HG02840 (cell line): ENCODE results near the gene PYGL.
"Not testable (repeated sequence)": the region's sequence is repeated elsewhere in the genome, so short reads cannot be mapped to it uniquely, and the experiment has no call there.

ENCODE experiments used
- ATAC-seq: cut with Tn5 transposase; IDR thresholded peaks from one replicate; pipeline ENCODE4 v1.9.1; 2021; ENCODE audit warnings: mild to moderate bottlenecking, moderate library complexity, moderate number of reproducible peaks; ENCODE audit not compliant: unreplicated experiment, low FRiP score

PYGL gene

DNA sequence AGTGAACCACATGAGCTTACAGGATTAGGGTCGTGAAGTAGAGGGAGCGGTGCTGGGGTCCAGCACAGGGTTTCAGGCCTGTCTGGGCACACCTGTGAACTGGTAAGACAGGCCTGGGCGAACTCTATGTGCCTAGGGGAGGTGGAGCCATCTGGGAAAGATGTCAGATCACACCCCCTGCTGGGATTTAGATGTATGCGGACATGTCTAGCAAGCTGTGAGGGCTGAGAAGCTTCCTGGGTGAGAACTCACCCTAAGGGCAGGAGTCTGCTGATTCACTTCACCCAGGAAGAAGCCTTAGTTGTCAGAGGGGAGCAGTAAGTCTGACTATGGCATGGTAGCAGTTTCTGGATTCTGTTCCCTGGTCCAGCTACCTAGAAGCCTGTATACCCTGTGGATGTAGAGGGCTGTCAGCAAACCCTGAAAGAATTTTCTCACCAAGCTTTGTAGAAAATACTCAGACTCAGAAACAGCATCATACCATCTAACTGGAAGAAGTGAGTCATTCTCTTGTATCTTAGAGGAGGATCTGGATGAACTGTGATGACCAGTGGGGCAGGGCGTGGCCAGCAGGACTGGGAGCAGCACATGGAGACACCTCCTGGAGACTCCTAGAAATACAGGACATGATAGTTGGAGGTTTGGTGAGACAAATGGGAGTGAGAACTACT lies 11.2 kb upstream of the PYGL start:
- ATAC-seq, result no peak

DNA sequence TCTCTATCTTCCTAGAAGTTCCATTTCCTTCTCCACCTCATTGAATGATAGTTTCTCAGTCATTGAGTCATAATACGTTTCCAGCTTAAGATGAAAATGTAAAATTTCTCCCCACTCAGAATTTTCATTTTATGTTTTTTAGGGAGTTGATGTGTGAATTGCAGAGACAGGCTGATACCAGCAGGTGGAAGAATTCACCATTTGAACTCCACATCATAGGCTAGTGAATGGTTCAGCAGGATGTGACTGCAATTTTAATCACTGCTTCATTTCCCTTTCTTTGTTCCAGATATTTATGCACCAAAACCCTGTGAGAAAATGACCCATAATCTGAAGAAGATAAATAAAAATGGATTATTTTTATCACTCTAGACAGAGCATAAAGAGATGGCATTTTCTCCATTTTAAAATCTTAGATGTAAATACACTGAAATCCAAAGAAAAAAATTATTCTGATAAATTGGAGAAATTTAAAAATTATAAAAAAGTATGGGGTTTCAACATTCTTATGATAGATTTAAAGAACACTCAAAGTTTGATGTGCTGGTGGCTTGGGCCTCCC lies 10.6 kb upstream of the PYGL start:
- ATAC-seq, result no peak

DNA sequence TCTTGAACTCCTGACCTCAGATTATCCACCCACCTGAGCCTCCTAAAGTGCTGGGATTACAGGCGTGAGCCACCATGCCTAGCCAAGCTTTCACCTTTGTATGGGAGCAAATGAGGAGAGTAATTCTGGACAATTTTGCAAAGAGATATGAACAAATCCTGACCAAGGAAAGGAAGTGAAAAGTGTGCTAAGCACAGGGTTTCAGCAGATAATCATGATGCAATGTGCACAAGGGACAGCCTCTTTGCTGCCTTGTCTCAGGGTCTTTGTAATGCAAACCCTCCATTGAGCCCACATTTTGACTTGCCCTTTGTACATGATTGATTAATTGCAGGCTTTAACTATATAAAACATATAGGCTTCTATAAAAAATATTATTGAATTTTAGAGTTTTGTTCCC lies 9.2 kb upstream of the PYGL start:
- ATAC-seq, result no peak

DNA sequence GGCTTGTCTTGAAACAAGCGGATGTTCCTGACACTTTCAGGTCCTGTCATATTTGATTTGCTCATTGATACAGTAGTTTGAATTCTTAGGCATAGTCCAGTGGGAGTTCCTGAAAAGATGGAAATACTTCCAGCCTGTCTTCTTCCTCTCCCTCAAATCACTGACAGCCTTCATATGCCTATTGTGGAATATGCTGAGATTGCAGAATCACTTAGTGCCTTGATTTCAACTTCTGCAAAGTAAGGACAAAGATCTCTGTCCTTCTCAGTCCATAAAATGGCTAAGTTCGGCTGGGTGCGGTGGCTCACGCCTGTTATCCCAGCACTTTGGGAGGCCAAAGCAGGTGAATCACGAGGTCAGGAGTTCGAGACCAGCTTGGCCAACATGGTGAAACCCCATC lies 6.7 kb upstream of the PYGL start:
- ATAC-seq, result no peak

DNA sequence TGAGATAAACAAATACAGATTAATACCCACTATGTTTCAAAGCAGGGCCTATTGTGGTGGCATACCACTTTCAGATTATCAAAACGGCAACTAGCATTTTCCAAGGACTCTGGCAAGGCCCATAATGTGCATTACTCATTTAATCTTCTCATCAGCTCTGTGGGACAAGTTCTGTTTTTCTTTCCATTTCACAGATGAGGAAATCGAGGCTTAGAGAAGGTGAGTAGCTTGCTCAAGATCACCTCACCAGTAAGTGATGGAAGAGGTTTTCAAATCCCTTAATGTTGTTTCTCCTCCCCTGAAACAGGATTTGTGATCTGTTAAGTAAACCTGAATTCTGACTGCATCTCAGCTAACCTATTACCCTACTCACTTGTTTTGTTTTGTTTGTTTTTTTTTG lies 3.9 kb upstream of the PYGL start:
- no peak for ATAC-seq

DNA sequence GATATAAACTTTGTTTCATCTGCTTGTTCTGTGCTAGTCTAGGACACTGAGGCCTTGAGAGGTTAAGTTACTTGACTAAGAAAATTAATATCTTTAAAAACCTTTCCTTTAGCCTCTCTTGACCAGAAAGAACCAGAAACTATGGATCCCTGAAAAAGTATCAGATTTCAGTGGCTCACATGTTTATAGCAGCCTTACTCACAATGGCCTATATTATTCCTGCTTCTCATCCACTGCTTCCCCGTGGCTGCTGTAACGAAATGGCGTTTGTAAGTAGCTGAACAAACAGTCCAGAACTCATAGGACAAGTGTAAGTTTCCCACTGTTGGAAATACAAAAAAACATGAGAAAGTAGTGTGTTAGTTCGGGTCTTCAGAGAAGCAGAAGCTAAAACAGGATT lies 3.2 kb upstream of the PYGL start:
- no peak for ATAC-seq

DNA sequence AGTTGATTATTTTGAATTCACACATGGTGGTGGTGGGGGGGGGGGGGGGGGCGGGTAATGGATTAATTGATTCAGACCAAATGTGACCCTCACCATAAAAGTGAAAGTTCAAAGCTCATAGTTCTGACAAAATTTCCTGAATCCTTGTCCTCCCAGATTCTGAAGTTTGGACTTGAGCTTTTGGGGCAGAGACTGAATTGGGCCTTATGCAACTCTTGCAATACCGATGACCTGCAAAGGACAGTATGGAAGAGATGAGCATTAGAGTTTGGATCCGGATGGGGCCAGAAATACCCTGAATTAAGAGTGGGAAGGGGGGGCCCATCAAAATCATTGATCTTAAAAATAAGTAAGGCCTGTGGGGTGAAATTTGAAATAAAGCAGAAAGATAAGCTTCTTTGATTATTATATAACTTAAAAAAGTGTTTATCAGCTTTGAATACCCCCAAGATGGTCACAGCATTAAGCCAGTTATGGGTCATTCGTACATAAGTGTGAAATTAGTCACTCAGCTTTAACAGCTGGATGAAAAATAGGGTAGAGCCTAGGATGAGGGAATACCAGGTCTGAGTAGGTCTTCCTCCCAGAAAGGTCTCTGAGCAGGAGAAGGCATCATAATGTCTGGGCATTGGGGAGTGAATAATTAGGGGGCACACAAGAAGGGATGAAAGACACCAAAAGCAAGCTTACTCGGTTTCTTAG lies 2.1 kb upstream of the PYGL start:
- ATAC-seq, result no peak

DNA sequence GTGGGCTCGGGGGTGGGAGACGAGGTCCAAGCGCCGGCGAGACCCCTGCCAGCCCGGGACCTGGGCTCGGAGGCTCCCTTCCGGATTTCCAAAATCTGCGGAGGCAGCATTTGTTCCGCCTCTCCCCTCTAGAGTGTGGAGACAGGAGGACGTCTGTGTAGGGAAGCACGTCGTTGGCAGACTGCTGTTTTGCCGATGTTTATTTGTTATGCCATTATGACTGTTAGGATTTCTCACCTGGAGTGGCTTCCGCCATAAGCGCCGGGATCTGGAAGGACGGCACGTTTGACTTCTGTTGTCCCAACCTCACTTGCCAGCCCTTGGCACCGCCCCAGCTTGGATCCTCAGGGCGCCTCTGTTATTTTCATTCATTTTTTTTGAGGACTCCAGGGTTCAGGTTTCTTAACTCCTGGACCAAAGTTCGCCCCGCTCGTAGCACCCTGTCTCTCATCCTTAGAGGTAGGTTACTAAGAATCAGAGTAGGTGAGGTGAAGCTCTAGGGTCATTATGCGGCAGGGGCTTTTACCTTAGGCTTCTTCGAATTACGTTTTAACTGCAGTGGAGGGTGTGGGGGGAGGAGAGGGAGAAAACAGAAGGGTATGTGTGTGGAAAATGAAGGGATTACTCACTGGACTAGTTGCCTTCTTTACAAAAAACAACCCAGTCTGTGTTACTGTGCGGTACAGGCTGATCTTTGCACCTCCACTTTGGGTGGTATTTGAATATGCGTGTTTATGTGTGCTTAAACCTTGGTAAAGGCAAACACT lies 547 bp upstream of the PYGL start:
- ATAC-seq, result no peak

DNA sequence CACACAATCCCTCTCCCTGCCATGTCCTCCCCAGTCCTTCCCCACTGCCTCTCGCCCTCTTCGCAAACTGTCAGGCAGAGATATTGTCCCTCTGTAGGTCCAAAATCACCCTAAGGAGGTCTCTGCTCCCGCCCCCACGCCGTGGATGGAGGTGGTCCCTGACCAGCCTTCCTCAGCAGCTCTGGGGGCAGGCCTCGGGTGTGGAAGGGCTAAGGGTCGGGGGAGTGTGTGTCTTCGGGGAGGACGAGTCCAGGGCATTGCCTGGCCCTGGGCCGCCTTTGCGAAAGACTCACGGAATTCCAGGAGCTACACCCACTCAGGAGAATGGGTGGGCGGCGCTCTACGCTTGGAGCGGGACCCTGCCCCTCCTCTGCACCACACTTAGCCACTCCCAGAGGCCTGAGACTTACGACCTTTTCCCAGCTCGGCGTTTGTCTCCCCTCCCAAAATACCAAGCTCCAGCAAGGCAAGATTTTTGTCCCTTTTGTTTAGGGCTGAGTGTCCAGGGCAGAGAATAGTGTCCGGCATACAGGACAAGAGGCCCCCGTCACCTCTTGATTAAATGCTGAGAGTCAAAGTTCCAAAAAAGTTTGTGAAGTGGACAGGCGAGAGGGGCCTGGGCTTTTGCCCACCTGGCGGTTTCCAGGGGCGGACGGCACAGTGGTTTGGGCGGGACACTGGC lies 881 bp downstream of the PYGL start:
- no peak for ATAC-seq

DNA sequence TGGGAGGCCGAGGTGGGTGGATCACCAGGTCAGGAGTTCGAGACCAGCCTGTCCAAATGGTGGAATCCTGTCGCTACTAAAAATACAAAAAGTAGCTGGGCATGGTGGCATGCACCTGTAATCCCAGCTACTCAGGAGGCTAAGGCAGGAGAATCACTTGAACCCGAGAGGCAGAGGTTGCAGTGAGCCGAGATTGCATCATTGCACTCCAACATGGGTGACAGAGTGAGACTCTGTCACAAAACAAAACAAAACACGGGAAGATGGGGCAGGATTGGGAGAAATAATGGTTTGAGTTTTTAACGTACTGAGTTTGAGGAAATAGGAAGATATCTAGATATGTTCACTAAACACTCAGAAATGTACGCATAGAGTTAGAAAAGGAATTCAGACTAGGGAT lies 2.6 kb downstream of the PYGL start:
- not testable (repeated sequence) for ATAC-seq

DNA sequence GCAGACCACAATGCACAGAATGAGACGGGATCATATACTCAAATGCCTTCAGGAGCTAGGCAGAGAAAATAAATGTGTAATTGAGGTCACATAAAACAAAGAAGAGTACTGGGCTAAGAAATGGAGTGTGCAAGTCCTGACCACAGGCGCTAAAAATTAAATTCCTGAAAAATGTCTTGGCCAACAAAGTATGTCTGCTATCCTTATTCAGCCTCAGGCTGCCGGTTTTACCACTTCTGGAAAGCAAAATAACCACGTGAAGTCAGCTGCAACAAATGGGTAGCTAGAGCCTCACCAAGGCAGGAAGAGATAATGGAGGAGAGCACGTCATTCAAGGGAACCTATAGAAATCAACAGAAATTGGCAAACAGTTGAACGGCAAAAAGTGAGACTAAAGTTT lies 3.1 kb downstream of the PYGL start:
- no peak for ATAC-seq

DNA sequence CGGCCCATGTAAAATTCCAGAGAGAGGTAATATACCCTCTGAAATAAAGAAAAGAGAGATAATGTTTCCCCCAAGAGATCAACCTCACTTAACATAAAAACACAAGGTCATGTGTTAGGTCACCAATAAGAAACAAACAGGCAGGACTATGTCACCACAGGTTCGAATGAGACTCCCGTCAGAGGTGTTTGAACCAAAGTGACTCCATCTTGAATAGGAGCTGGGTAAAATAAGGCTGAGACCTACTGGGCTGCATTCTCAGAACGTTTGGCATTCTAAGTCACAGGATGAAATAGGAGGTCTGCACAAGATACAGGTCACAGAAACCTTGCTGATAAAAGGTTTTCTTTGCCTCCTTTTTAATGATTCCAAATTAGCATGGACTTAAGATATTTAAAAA lies 6.5 kb downstream of the PYGL start:
- ATAC-seq, result no peak

DNA sequence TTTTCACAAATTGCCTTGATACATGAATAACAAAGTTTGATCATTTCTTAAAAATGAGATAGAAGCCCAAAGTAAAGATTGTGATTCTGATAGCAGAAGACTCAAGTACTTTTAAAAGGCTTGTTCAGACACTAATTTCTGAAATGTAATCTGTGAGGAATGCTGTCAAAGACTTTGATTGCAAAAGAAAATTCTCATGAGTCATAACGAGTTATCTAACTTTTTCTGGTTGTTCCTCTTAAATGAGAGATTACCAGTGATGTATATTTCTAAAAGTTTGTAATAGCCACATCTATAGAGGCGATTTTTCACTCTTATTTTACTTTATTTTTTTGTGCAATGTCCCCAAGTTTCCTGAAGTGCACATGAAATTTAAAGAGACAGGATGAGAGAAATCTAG lies 7.0 kb downstream of the PYGL start:
- ATAC-seq, result no peak

DNA sequence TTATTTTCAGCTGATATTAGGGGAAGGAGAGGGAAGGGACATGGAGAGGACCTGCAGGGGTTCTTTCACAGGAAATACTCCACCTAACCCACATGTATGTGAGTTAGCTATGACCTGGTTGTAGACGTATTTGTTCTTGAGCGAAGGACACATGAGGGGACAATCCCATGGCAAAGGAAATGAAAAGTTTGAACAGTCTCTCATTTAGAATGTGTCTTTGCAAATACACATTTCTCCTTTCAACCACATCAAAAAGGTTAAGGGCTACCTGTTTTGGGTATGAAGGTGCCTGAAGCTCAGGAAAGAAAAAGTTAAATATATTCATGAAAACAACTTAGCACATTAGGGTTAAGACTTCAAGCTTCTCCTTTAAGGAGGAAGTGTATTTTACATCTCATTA lies 7.4 kb downstream of the PYGL start:
- no peak for ATAC-seq

DNA sequence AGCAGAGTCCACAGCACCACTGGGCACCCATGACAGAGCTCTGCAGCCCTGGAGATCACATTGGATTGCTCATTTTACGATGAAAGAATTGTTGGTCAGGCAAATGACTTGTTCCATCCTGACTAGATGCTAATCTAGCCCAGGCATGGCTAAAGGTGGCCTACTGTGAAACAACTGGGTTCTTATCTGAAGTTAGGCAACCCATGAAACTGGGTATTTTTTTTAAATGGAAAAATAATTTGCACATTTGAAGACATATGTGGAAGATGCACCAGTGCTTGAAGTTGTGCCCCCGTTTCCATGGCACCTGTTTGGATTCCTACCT lies 8.3 kb downstream of the PYGL start:
- ATAC-seq, result no peak

DNA sequence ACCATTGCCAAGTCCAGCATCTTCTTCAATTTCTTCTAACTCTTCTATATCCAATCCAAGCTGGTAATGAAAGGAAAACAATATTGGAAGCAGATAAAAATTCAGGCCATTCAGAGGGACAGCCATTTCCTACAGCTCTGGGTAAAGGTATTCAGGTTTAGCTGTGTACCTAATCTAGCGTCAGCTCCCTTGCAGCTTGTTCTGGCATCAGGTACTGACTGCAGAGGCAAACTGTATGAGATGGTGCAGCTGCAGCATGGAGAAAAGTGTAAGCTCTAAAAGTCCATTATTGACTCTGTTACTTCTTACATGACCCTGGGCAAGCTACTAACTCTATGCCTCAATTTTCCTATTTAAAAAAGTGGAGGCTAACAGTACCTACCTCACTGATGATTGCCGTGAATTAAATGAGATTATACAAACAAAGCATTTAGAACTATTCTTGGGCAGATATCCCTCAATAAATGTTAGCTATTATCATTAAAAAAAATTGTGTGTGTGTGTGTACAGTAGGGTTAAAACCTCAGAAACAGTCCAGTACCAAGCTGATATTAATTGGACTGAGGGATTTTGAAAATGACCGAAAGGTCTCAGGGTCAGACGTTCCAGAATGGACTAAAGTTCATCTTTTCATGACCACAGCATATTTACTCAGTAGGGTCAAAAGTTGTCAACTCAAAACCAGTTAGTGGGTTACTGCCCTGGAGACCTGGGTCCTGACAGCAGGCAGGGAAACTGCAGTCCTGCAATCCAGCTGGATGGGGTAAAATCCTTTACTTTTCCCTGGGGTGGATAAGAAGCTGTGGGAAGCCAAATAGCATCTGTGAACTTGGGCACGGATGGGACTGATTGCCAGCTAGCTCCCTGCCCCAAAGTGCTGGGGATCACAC lies 8.9 kb downstream of the PYGL start:
- ATAC-seq, result no peak

DNA sequence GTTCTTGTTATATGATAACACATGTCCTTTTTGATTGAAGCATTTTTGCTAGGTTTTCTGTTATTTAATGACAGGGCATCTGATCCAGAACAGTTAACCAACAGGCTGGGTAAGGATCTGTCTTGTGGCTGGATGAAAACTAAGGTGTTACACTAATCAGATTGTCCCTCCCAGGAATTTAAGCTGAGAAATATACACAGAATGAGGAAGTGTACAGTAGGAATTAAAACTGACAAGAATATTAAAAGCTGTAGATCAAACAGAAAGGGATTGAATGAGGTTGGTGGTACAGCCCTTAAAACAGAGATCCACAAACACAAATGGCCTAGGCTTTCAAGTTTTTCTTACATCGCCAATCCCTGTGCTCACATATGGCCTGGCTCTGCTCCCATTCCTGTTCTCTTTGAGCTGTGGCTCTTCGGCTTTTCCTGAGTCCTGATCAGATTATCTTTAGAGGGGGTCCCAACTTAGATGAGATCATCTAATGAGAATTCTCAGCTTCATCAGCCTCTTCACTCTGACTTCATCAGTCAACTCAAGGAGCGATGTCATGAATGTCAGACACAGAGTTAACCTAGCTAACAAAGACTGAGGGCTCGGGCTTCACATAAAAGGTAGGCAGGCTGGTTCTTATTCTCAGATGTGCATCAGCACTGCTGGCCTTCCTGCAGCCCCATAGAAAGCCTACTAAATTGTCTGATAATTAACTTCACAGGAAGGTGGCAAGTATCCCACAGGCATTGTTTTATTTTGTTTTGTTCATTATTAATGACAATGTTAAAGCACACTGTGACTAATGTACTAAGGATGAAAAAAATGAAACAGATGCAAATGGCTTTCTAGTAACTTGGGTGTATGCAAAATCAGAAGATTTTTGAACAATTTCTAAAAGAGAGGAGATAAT lies 11.4 kb downstream of the PYGL start:
- ATAC-seq, result no peak

DNA sequence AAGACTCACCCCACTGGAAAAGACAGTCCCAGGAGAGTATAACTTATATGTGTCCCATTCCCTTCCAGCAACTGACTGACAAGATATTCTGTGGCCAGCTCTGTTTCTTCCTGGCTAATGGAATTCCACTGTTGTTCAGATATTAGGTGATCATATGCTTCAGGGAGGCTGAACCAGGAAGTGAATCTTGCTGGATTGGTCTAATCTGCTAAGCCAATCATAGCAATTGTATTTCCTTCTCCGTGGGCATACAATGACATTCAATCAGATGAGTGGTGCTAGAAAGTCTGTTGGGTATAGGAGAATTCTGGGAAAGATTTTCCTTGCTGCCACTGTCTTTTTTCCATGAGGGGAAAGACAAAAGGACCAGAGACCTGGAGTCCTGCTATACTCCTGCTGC lies 12.1 kb downstream of the PYGL start:
- ATAC-seq, result no peak

DNA sequence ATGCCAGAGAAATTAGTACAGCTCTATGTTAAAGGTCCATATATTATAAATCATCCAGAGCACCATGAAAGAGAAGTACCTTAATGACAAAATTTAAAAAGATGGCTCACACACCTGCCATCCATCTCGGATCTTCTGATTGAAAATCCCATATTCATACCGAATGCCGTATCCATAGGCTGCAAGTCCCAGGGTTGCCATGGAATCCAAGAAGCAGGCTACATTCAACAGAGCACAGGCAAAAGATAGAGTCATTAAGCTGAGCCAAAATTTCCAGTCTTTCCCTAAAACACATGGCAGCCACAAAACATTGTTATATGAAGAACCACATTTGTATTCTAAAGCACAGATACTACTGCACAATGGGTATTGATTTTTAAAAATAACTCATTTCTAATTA lies 12.7 kb downstream of the PYGL start:
- no peak for ATAC-seq
